Occipital lobe (tissue), 2 donors: ENCODE measurements around the gene PLA2G12B. TPM values are rescaled to one million over a fixed set of nuclear protein-coding genes. Genes with fewer than 3 reads are reported as not detected.
"Not testable (repeated sequence)": the region's sequence is repeated elsewhere in the genome, so short reads cannot be mapped to it uniquely, and the experiment has no call there.

Experiments used
- DNase-seq: peaks from one replicate; lab custom pipeline; 2025; lab: John Stamatoyannopoulos, UW
- total RNA-seq: library from RNA; depleted of rRNA; stranded (reverse); fragments of >200 nt; gene quantifications from one replicate; pipeline ENCODE4 v1.2.3, GENCODE V29; 2014

PLA2G12B gene
- total RNA-seq, 1 donor from 2014 or later = not detected

- no peak for DNase-seq
Measured at GRCh38 chr10:72943498-72944234, 10.9 kb downstream of the PLA2G12B start.

DNA sequence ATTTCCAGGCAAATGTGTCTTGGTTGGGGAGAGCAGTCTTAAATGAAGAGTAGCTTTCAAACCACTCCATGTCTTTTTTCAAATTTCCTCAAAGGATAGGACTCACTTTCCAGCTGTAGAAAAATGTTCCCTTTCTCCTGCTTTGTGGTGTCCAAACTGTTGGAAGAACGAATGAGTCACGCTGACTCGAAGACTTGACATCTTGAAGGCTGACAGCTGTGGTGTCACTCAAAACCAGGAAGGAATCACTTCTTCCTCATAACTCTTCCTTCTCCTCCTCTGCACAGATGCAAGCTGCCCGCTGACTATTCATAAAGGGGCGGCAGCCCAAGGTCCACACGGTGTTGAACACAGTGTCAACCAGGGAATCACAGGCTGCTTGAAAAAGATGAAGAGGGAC, 19.2 kb downstream of the PLA2G12B start:
- no peak for DNase-seq

DNA sequence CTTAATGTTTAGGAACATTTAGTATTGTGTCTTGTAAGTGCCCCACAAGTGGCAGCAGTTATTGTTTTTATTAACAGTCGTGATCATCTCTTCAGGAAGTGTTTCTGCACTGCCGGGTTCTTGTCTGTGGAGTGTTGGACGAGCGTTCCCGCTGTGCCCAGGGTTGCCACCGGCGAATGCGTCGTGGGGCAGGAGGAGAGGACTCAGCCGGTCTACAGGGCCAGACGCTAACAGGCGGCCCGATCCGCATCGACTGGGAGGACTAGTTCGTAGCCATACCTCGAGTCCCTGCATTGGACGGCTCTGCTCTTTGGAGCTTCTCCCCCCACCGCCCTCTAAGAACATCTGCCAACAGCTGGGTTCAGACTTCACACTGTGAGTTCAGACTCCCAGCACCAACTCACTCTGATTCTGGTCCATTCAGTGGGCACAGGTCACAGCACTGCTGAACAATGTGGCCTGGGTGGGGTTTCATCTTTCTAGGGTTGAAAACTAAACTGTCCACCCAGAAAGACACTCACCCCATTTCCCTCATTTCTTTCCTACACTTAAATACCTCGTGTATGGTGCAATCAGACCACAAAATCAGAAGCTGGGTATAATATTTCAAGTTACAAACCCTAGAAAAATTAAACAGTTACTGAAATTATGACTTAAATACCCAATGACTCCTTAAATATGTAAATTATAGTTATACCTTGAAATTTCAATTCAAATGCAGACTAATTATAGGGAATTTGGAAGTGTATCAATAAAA, 22.2 kb downstream of the PLA2G12B start:
- no peak for DNase-seq

- no peak for DNase-seq
Measured at GRCh38 chr10:72930276-72930675, 24.3 kb downstream of the PLA2G12B start.

DNA sequence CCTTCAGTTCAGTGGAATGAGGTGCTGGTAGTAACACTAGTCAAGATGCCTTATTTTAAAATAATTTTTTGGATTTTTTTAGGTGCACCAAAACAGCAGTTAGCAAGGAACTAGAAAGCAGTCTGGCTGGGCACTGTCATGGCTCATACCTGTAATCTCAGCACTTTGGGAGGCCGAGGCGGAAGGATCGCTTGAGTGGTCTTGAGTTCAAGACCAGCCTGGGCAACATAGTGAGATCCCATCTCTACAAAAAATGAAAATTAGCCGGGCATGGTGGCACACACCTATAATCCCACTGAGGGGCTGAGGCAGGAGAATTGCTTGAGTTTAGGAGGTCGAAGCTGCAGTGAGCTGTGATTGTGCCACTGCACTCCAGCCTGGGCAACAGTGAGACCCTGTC, 25.8 kb downstream of the PLA2G12B start:
- DNase-seq = no peak

- no peak for DNase-seq
Measured at GRCh38 chr10:72927485-72927884, 27.1 kb downstream of the PLA2G12B start.

- no peak for DNase-seq
Measured at GRCh38 chr10:72925951-72926465, 28.6 kb downstream of the PLA2G12B start.

DNA sequence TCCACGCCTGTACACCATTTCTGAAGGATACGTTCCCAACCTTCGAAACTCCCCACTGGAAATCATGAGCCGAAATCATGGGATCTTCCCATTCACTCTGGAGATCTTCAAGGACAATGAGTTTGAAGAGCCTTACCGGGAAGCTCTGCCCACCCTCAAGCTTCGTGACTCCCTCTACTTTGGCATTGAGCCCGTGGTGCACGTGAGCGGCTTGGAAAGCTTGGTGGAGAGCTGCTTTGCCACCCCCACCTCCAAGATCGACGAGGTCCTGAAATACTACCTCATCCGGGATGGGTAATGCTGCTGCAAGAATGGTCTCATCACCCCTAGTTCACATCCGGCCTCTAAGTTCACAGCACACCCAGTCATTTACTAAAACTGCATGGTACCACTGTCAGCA, 30.3 kb downstream of the PLA2G12B start:
- DNase-seq = no peak

DNA sequence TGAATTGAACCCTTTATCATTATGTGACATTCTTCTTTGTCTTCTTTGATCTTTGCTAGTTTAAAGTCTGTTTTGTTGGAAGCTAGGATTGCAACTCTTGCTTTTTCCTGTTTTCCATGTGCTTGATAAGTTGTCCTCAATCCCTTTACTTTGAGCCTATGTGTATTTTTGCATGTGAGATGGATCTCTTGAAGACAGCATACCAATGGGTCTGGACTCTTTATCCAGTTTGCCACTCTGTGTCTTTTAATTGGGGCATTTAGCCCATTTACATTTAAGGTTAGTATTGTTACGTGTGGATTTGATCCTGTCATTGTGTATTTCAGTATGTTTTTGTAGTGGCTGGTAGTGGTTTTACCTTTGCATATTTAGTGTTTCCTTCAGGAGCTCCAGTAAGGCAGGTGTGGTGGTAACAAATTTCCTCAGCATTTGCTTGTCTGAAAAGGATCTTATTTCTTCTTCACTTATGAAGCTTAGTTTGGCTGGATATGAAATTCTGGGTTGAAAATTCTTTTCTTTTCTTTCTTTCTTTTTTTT, 33.4 kb downstream of the PLA2G12B start:
- not testable (repeated sequence) for DNase-seq

- no peak for DNase-seq
Measured at GRCh38 chr10:72918352-72918751, 36.3 kb downstream of the PLA2G12B start.

- DNase-seq = not testable (repeated sequence)
Measured at GRCh38 chr10:72917803-72918332, 36.7 kb downstream of the PLA2G12B start.

DNA sequence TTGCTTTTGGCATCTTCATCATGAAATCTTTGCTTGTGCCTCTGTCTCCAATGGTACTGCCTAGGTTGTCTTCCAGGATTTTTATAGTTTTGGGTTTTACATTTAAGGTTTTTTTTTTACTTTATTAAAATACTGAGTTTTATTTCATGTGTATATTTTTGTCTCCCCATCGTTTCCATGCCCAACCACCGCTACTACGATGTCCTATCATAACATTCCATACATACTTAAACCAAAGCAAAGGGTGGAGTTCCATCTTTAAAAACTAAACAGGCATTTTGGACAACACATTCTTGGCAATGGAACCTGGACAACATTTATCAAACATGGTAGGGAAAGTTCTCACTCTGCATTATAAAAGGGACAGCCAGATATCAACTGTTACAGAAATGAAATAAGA, 37.4 kb downstream of the PLA2G12B start:
- not testable (repeated sequence) for DNase-seq

GRCh38 chr10:72913287-72913686, 41.3 kb downstream of the PLA2G12B start:
- no peak for DNase-seq

GRCh38 chr10:72912736-72913135, 41.9 kb downstream of the PLA2G12B start:
- no peak for DNase-seq

DNA sequence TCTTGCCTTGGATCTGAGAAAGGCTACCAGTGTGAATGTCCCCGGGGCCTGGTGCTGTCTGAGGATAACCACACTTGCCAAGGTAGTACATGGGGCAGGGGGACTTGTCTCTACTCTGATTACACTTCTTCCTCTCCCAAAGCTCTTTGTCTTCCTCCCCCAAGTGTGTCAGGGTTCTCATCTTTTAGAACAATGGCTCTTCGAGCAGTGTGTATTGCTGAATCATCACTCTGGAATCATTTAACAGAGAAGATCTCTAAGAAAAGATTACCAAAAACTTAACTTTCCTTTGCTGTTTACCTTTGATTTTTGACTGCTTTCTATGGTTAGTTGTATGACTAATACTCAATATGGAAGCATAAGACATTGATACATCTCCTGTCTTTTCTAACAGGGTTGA, 42.8 kb downstream of the PLA2G12B start:
- no peak for DNase-seq

DNA sequence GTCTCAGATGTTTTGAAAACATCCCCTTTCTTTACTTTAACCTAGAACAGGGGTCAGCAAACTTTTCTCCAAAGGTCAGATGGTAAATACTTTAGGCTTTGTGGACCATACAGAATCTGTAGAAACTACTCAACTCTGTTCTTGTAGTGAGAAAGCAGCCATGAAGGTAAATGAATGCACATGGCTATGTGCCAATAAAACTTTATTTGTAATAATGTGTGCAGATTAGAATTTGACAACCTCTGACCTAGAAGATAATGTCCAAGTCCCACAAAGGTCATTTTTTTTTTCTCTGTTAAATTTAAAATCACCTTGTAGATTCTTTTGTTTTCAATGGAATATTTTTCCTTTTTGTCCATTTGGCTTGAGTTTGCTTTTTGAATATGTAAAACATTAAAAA, 43.9 kb downstream of the PLA2G12B start:
- no peak for DNase-seq

DNA sequence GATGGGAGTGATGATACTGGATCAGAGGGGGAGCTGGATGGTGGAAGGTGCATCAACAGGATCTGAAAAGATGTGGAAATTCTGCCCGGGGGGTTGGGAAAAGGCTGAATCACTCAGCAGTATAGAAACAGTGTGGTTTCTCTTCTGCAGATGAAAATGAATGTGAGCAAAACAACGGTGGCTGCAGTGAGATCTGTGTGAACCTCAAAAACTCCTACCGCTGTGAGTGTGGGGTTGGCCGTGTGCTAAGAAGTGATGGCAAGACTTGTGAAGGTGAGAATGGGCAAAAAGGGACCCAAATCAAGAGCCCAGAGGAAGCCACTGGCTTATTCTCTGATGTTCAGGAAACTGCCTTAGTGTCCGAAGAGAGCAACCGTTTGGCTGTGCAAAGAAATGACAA, 48.2 kb downstream of the PLA2G12B start:
- DNase-seq = no peak

- DNase-seq = no peak
Measured at GRCh38 chr10:72904806-72905205, 49.8 kb downstream of the PLA2G12B start.

DNA sequence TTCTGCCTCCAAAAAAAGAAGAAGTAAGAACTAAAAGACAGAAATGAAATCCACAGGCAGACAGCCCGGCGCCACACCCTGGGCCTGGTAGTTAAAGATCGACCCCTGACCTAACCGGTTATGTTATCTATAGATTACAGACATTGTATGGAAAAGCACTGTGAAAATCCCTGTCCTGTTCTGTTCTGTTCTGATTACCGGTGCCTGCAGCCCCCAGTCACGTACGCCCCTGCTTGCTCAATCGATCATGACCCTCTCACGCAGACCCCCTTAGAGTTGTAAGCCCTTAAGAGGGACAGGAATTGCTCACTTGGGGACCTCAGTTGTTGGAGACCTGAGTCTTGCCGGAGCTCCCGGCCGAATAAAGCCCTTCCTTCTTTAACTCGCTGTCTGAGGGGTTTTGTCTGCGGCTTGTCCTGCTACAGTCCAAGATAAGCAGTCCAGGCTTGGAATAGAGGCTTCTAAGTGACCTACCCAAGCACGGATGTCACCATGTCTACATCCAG, 50.6 kb downstream of the PLA2G12B start:
- not testable (repeated sequence) for DNase-seq

GRCh38 chr10:72899545-72899944, 55.1 kb downstream of the PLA2G12B start:
- no peak for DNase-seq

- DNase-seq = no peak
Measured at GRCh38 chr10:72898616-72899015, 56.0 kb downstream of the PLA2G12B start.
